Memory B cell (primary cell): Measurements from ENCODE around the gene TRIM65.

Experiments
- ATAC-seq: fragments of 150-1000 bp; cut with Tn5 transposase; 2 replicates; pipeline ENCODE4 v1.10.0; 2021; ENCODE audit warnings: low read depth, mild to moderate bottlenecking, moderate library complexity
- DNase-seq, 2 donors: peaks; one replicate each; pipeline ENCODE4 v3.0.0; 2022; ENCODE audit warnings: low spot score in 2 of 2
- H3K27ac Mint-ChIP-seq: one replicate; pipeline ENCODE4 v1.8.0; 2022; ENCODE audit warnings: mild to moderate bottlenecking, moderate library complexity, mixed read lengths
- H3K27me3 Mint-ChIP-seq: one replicate; pipeline ENCODE4 v1.8.0; 2022; ENCODE audit warnings: mixed read lengths
- H3K36me3 Mint-ChIP-seq: one replicate; pipeline ENCODE4 v1.8.0; 2022; ENCODE audit warnings: mild to moderate bottlenecking, mixed read lengths
- H3K4me1 Mint-ChIP-seq: one replicate; pipeline ENCODE4 v1.8.0; 2022; ENCODE audit warnings: mixed read lengths
- H3K4me3 Mint-ChIP-seq: one replicate; pipeline ENCODE4 v1.8.0; 2022; ENCODE audit warnings: mild to moderate bottlenecking, moderate library complexity, mixed read lengths
- H3K9me3 Mint-ChIP-seq: one replicate; pipeline ENCODE4 v1.8.0; 2022; ENCODE audit warnings: mixed read lengths

TRIM65 gene

DNA sequence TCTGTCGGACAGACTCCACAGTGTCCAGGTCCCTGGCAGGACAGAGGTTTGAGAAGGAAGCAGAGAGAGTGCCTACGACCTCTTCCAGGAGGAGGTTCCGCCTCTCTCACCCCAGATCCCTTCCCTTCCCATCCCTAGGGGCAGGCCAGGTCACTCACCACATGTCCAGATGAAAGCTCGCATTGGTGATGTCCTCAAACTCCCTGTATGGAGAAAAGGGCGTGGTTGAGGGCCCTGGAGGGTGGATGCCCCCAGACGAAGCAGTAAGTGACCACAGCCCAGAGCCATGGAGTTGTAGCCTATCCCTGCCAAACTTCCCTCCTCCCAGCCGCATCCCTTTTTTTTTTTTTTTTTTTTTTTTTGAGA is 56.0 kb downstream of the TRIM65 start:
- Mint-ChIP-seq H3K9me3 (no peaks in the 10 kb centered on the region), H3K36me3 (peaks cover 7% of the 10 kb centered on the region), H3K27ac (no peak overlapping the region), H3K4me3 (no peak overlapping the region), H3K4me1 (peaks cover 13% of the 10 kb centered on the region), H3K27me3 (no peaks in the 10 kb centered on the region)
- DNase-seq (no peak), ATAC-seq (no peak)

DNA sequence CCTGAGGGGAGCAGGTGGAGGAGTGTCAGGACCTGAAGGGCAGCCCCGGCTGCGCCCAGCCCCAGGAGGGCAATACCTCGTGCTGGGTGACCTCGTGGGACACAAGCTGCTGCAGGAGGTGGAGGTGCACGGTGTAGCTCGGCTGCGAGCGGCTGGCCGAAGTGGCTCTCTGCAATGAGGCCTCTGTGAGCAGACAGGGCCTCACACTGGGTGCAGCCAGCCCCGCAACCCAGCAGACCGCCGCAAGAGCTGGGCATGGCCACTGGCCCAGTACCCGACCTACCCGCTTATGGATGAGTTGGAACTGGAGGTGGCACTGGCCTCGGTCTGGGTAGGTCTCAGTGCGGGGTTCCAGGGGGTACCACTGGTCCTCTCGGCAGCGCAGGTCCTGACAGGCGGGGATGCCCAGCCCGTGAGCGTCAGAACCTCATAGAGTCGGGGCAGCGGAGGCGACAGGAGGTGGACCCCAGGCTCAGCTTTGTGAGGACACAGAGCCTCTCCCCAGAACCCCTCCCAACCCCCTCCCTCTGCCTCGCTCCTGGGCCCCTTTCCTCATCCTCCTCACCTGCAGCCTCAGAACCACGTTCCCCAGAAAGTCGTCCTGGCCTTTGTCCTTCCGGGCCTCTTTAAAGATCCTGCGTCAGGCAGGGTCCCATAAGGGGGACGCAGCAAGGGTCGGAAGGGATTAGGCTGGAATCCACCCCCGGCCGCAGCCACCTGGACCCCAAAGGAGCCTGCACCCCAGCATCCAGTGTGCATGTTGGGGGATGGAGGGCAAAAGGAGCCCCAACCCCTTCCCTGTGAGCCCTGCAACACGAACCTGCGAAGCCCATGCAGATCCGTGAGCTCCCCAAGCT is 56.6 kb downstream of the TRIM65 start:
- DNase-seq (no peak), ATAC-seq (no peak)
- Mint-ChIP-seq H3K27ac (no peak overlapping the region), H3K36me3 (peaks cover 5% of the 10 kb centered on the region), H3K4me3 (no peak overlapping the region), H3K4me1 (peaks cover 9% of the 10 kb centered on the region), H3K27me3 (no peaks in the 10 kb centered on the region), H3K9me3 (no peaks in the 10 kb centered on the region)
